ENCODE measurements around the gene CEACAM1. TPM values are rescaled to one million over a fixed set of nuclear protein-coding genes. Genes with fewer than 3 reads are reported as not detected.

The CEACAM1 gene
- total and polyA plus RNA-seq, 2 of the 13 experiments (the other 11 are each of a cell fraction or from before 2014, with no cell fraction given) = 13.5 to 332 TPM

DNA sequence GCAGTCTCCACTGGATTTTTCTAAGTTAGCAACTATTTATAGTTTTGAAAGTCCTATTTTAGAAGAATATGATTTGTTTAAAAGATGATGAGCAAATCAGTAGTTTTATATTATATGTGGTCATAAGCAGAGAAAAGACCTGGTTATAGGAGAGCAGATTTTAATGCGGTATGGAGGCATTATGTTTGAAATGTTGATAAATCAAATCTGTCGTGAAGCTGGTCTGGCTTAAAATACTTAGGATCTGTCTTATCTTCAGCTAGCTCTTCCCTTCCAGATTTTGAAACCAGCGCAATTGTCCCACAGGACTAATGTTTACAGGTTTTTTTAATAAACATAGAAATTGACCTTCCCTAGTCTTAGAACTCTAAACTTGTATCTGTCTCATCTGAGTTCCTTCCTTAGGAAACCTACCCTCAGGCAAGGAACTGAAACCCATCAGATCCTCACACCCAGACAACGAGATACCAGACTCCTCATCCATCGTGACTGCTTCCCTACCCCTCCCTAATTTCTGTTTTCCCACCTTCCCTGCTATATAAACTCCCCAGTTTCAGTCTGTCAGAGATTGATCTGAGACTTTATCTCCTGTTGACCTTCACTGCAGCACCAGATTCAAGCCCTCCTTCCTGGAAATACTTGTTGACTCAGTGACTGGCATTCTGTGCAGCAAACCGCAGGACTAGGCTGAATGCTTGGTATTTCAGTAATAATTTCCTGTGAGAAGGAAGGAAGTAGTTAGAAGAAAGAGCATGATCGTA, 47.8 kb downstream of the CEACAM1 start (continued):
- peak; percentile 92 for TF ChIP-seq NFE2L2 (IDR thresholded peaks at IDR 0.05; ENCODE audit: low read length)
- TF ChIP-seq CEBPG (CRISPR knock-in tag; IDR thresholded peaks at IDR 0.05) = peak; percentile 56
- no peak for TF ChIP-seq CHCHD3 (CRISPR knock-in tag; IDR thresholded peaks at IDR 0.05)
- TF ChIP-seq, protein P1, sequence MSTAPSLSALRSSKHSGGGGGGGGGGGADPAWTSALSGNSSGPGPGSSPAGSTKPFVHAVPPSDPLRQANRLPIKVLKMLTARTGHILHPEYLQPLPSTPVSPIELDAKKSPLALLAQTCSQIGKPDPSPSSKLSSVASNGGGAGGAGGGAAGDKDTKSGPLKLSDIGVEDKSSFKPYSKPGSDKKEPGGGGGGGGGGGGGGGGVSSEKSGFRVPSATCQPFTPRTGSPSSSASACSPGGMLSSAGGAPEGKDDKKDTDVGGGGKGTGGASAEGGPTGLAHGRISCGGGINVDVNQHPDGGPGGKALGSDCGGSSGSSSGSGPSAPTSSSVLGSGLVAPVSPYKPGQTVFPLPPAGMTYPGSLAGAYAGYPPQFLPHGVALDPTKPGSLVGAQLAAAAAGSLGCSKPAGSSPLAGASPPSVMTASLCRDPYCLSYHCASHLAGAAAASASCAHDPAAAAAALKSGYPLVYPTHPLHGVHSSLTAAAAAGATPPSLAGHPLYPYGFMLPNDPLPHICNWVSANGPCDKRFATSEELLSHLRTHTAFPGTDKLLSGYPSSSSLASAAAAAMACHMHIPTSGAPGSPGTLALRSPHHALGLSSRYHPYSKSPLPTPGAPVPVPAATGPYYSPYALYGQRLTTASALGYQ (CRISPR knock-in tag; IDR thresholded peaks at IDR 0.05) = peak; percentile 61; the same call in 1 of the 2 replicates
- peak; percentile 77 for TF ChIP-seq KAT8 (CRISPR knock-in tag; IDR thresholded peaks at IDR 0.05)
- TF ChIP-seq, protein P2, sequence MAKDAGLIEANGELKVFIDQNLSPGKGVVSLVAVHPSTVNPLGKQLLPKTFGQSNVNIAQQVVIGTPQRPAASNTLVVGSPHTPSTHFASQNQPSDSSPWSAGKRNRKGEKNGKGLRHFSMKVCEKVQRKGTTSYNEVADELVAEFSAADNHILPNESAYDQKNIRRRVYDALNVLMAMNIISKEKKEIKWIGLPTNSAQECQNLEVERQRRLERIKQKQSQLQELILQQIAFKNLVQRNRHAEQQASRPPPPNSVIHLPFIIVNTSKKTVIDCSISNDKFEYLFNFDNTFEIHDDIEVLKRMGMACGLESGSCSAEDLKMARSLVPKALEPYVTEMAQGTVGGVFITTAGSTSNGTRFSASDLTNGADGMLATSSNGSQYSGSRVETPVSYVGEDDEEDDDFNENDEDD (CRISPR knock-in tag; IDR thresholded peaks at IDR 0.05; ENCODE audit: borderline replicate concordance) = peak; percentile 54; the same call in 1 of the 2 replicates
- TF ChIP-seq PRMT3 (CRISPR knock-in tag; IDR thresholded peaks at IDR 0.05; ENCODE audit: borderline replicate concordance, low read depth) = no peak
- peak; percentile 69; the same call in 1 of the 2 replicates for TF ChIP-seq MIER3 (CRISPR knock-in tag; IDR thresholded peaks at IDR 0.05; ENCODE audit: borderline replicate concordance)
- no peak for TF ChIP-seq MEIS1 (CRISPR knock-in tag; IDR thresholded peaks at IDR 0.05; ENCODE audit: borderline replicate concordance)
- TF ChIP-seq FOXA1 (IDR thresholded peaks at IDR 0.05) = peak; percentile 73
- TF ChIP-seq FOXA1 (CRISPR knock-in tag; IDR thresholded peaks at IDR 0.05) = peak; percentile 99
- peak; percentile 76; the same call in 1 of the 2 replicates for TF ChIP-seq TARDBP (CRISPR knock-in tag; IDR thresholded peaks at IDR 0.05)
- no peak for TF ChIP-seq ZNF563 (CRISPR knock-in tag; IDR thresholded peaks at IDR 0.05)
- TF ChIP-seq ZNF18 (CRISPR knock-in tag; IDR thresholded peaks at IDR 0.05; ENCODE audit: insufficient replicate concordance) = no peak
- peak; percentile 97 for TF ChIP-seq NCOA2 (CRISPR knock-in tag; IDR thresholded peaks at IDR 0.05)
- TF ChIP-seq E2F2 (CRISPR knock-in tag; IDR thresholded peaks at IDR 0.05; ENCODE audit: borderline replicate concordance) = no peak
- peak; percentile 44 for TF ChIP-seq TBL1XR1 (IDR thresholded peaks at IDR 0.05; ENCODE audit: borderline replicate concordance, low read length, partially characterized antibody)
- peak; percentile 72; the same call in 1 of the 2 replicates for TF ChIP-seq PHF21A (CRISPR knock-in tag; IDR thresholded peaks at IDR 0.05)
- 0 out of 2 replicates have a peak, but pooled peaks have one; percentile 21 for TF ChIP-seq KDM2A (CRISPR knock-in tag; IDR thresholded peaks at IDR 0.05; ENCODE audit: borderline replicate concordance, low read depth)
- TF ChIP-seq ZNF253 (CRISPR knock-in tag; IDR thresholded peaks at IDR 0.05; ENCODE audit: borderline replicate concordance) = no peak

All from HepG2 (cell line).